ENCODE results near the gene CTU2. TPM values are rescaled to one million over a fixed set of nuclear protein-coding genes. Genes with fewer than 3 reads are reported as not detected.

Gene CTU2
- total and polyA plus RNA-seq, 2 of the 4 experiments (the other 2 are of a cell fraction) = 12.9 to 18.4 TPM

- peak overlapping the region; percentile 24 for H2AFZ ChIP-seq (replicated peaks; ENCODE audit: low read length, poor library complexity)
- peaks cover 19% of the 10 kb centered on the region for H3K4me1 ChIP-seq (ENCODE audit: control insufficient read depth, insufficient read depth, low read length)
- dilution Hi-C loops (cut with HindIII; ENCODE audit: low sequenced_read_pairs, unreplicated experiment) = no loop called here
- H3K56ac ChIP-seq (ENCODE audit: extremely low read depth, insufficient read depth, low read length) = no peak overlapping the region
- no peak overlapping the region for H3K4me2 ChIP-seq (ENCODE audit: low read depth, low read length)
- H2BK120ac ChIP-seq (ENCODE audit: low read depth, low read length) = no peak overlapping the region
- no peak overlapping the region for H2BK15ac ChIP-seq (ENCODE audit: low read depth, low read length)
- no peak overlapping the region for H3K9ac ChIP-seq (ENCODE audit: low read depth, low read length)
- H3K4ac ChIP-seq (ENCODE audit: low read depth, low read length) = no peak overlapping the region
- H3K4me3 ChIP-seq (ENCODE audit: insufficient read depth, low read depth, low read length) = no peak overlapping the region
- H4K91ac ChIP-seq (ENCODE audit: insufficient read depth, low read depth, low read length) = no peak overlapping the region
- H3K23ac ChIP-seq (ENCODE audit: low read depth, low read length) = no peak overlapping the region
- no peak overlapping the region for H2BK20ac ChIP-seq (ENCODE audit: low read depth, low read length)
- DNase-seq (no peak), ATAC-seq (ENCODE audit: low read depth) (no peak)
- H4K8ac ChIP-seq (ENCODE audit: low read depth in 2 of 2, low read length in 2 of 2) = no peak overlapping the region
- WGBS, 2 experiments (ENCODE audit: extremely low coverage in 2 of 2, insufficient read length in 1 of 2) = 90% methylated on average over 20 of the region's 26 CpGs; no CpG with 5 or more reads in 1 of the 2 experiments
- no peak overlapping the region for H3K14ac ChIP-seq (replicated peaks; ENCODE audit: low read depth, low read length)
- H3K36me3 ChIP-seq (ENCODE audit: control insufficient read depth, insufficient read depth, low read length) = peaks cover 14% of the 10 kb centered on the region
- peaks cover 3% of the 10 kb centered on the region; the same call in 1 of the 2 replicates for H4K20me1 ChIP-seq (ENCODE audit: insufficient read depth, low read length)
- ChIA-PET CTCF (no interaction called here), POLR2A (ENCODE audit: unreplicated experiment) (no interaction called here)
- in situ Hi-C loops (cut with MboI; ENCODE audit: low sequenced_read_pairs) = no loop called here
- no peaks in the 10 kb centered on the region for H3K9me3 ChIP-seq (ENCODE audit: control insufficient read depth, insufficient read depth, low read length)
- no peak overlapping the region for H2AK5ac ChIP-seq (ENCODE audit: low read depth, low read length)
- H2BK5ac ChIP-seq (ENCODE audit: low read depth, low read length, poor library complexity, severe bottlenecking) = no peak overlapping the region
- no peaks in the 10 kb centered on the region for H3K27me3 ChIP-seq (ENCODE audit: control insufficient read depth, insufficient read depth, low read length)
- H2AK9ac ChIP-seq (replicated peaks; ENCODE audit: low read depth, low read length, poor library complexity) = no peak overlapping the region
- no peak overlapping the region for H3K27ac ChIP-seq (ENCODE audit: insufficient read depth, low read length)
- no TSS peak for BruUV-seq (replicated peaks)
- H3K18ac ChIP-seq (ENCODE audit: low read depth, low read length) = no peak overlapping the region
- H3K9me1 ChIP-seq (ENCODE audit: insufficient read depth, low read length) = no peaks in the 10 kb centered on the region; the same call in none of the 2 replicates
- peaks cover 22 to 73% of the 10 kb centered on the region in 2 experiments for H3K79me1 ChIP-seq (ENCODE audit: low read depth in 1 of 2, low read length in 2 of 2)
- H4K5ac ChIP-seq (ENCODE audit: low read depth, low read length) = no peak overlapping the region
- intact Hi-C loops (cut with micrococcal nuclease) = no loop called here
- TF ChIP-seq BHLHE40 (IDR thresholded peaks at IDR 0.05; ENCODE audit: low read depth, low read length) (no peak), MAFK (IDR thresholded peaks at IDR 0.05; ENCODE audit: low read depth, low read length) (no peak), RCOR1 (IDR thresholded peaks at IDR 0.05; ENCODE audit: insufficient replicate concordance, low read length) (no peak), USF2 (IDR thresholded peaks at IDR 0.05; ENCODE audit: low read depth, low read length) (no peak), ELK1 (IDR thresholded peaks at IDR 0.05; ENCODE audit: borderline replicate concordance, low read depth, low read length) (no peak), NFE2L2 (IDR thresholded peaks at IDR 0.05; ENCODE audit: low read depth, low read length) (no peak), CTCF (conservative IDR thresholded peaks at IDR 0.05; ENCODE audit: low read depth, low read length) (no peak), SMC3 (IDR thresholded peaks at IDR 0.05; ENCODE audit: low read depth, low read length) (no peak), POLR2A (IDR thresholded peaks at IDR 0.05; ENCODE audit: low read depth, low read length) (no peak), FOS (IDR thresholded peaks at IDR 0.05; ENCODE audit: low read depth, low read length) (no peak), MXI1 (IDR thresholded peaks at IDR 0.05; ENCODE audit: borderline replicate concordance, low read depth, low read length) (no peak), RAD21 (IDR thresholded peaks at IDR 0.05; ENCODE audit: low read length) (no peak), RFX5 (IDR thresholded peaks at IDR 0.05; ENCODE audit: low read depth, low read length) (no peak), MAZ (IDR thresholded peaks at IDR 0.05; ENCODE audit: borderline replicate concordance, low read depth, low read length) (no peak), CEBPB (IDR thresholded peaks at IDR 0.05; ENCODE audit: low read depth, low read length) (no peak)
Observed at GRCh38 chr16:88703486-88704309, 2.6 kb upstream of the CTU2 start.

All from IMR-90 (cell line).